ENCODE results near the gene TMEM204. TPM values are rescaled to one million over a fixed set of nuclear protein-coding genes. Genes with fewer than 3 reads are reported as not detected.

The TMEM204 gene
- polyA plus RNA-seq, 1 of the 3 experiments (the other 2 are of a cell fraction), result 2.3 TPM

GRCh38 chr16:1550696-1551095 is 17.2 kb downstream of the TMEM204 start:
- CTCF ChIA-PET, result interaction anchor here (0.6 kb wide), 1 partner anchor 19 kb away, joined by 3 read pairs; no protein-coding TSS in a partner anchor
- H3K79me2 ChIP-seq (ENCODE audit: insufficient read depth), result no peaks in the 10 kb centered on the region
- no peak overlapping the region for H3K4me2 ChIP-seq
- H3K4me3 ChIP-seq (ENCODE audit: low read depth in 2 of 2, low read length in 1 of 2), result no peak overlapping the region
- no peak overlapping the region for H3K9ac ChIP-seq
- H3K27ac ChIP-seq (ENCODE audit: low read depth in 2 of 2, low read length in 1 of 2), result no peak overlapping the region
- H2AFZ ChIP-seq (ENCODE audit: low read depth), result no peak overlapping the region
- POLR2A ChIA-PET, result no interaction called here
- 95% methylated on average over 11 of the region's 15 CpGs for WGBS (ENCODE audit: low lambda C conversion rate)
- H3K27me3 ChIP-seq (ENCODE audit: insufficient read depth), result no peaks in the 10 kb centered on the region
- no peaks in the 10 kb centered on the region for H3K9me2 ChIP-seq
- no peaks in the 10 kb centered on the region for H3K9me3 ChIP-seq
- no peaks in the 10 kb centered on the region for H3K4me1 ChIP-seq (ENCODE audit: control insufficient read depth in 1 of 2, insufficient read depth in 2 of 2, low read depth in 1 of 2, low read length in 1 of 2)
- TF ChIP-seq SMC3 (IDR thresholded peaks at IDR 0.05; ENCODE audit: low read depth, low read length) (no peak), FOXJ3 (CRISPR knock-in tag; IDR thresholded peaks at IDR 0.05) (no peak)
- no peak for DNase-seq
- H4K20me1 ChIP-seq (ENCODE audit: insufficient read depth), result no peaks in the 10 kb centered on the region
- H3K36me3 ChIP-seq (replicated peaks in 1 of 2; ENCODE audit: control insufficient read depth in 1 of 2, insufficient read depth in 2 of 2, low read length in 1 of 2), result peaks cover 0 to 47% of the 10 kb centered on the region in 2 experiments
- no peaks in the 10 kb centered on the region for H3F3A ChIP-seq (replicated peaks; ENCODE audit: insufficient read depth)

DNA sequence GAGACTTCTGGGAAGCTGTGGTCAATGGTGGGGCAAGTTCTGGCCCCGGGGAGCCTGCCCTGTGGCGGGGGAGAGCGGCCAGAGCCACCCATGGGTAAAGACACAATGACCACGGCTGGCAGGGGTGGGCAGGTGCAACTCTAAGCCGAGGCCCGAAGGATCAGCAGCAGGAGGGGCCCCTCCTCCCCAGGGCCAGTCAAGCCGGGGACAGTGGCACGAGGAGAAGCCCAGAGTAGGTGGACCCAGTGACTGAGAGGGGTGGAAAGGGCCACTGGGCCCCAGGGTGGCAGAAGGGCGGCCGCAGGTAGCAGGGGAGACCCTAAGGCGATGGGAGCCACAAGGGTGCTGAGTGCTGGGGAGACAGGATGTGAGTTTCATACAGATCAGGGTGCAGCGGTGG is 17.7 kb downstream of the TMEM204 start:
- Histone ChIP-seq H3F3A (replicated peaks; ENCODE audit: insufficient read depth) (no peaks in the 10 kb centered on the region), H3K79me2 (ENCODE audit: insufficient read depth) (no peaks in the 10 kb centered on the region), H3K9me3 (no peaks in the 10 kb centered on the region), H3K36me3 (replicated peaks in 1 of 2; ENCODE audit: control insufficient read depth in 1 of 2, insufficient read depth in 2 of 2, low read length in 1 of 2) (peaks cover 0 to 45% of the 10 kb centered on the region in 2 experiments), H3K27ac (ENCODE audit: low read depth in 2 of 2, low read length in 1 of 2) (no peak overlapping the region), H3K9ac (no peak overlapping the region), H3K4me1 (ENCODE audit: control insufficient read depth in 1 of 2, insufficient read depth in 2 of 2, low read depth in 1 of 2, low read length in 1 of 2) (no peaks in the 10 kb centered on the region), H3K4me2 (no peak overlapping the region), H3K9me2 (no peaks in the 10 kb centered on the region), H2AFZ (ENCODE audit: low read depth) (no peak overlapping the region), H4K20me1 (ENCODE audit: insufficient read depth) (no peaks in the 10 kb centered on the region), H3K4me3 (ENCODE audit: low read depth in 2 of 2, low read length in 1 of 2) (no peak overlapping the region), H3K27me3 (ENCODE audit: insufficient read depth) (no peaks in the 10 kb centered on the region)
- CTCF ChIA-PET, result no interaction called here
- DNase-seq, result no peak
- TF ChIP-seq RFX5 (IDR thresholded peaks at IDR 0.05; ENCODE audit: low read length) (no peak), ELF1 (IDR thresholded peaks at IDR 0.05) (no peak), CHD2 (IDR thresholded peaks at IDR 0.05; ENCODE audit: low read length, partially characterized antibody) (no peak), RXRA (IDR thresholded peaks at IDR 0.05; ENCODE audit: borderline replicate concordance, low read depth) (no peak), IRF3 (IDR thresholded peaks at IDR 0.05; ENCODE audit: low read depth, low read length) (no peak), MEF2A (IDR thresholded peaks at IDR 0.05; ENCODE audit: borderline replicate concordance, low read depth) (no peak), NFIC (IDR thresholded peaks at IDR 0.05; ENCODE audit: borderline replicate concordance) (no peak), SIN3A (IDR thresholded peaks at IDR 0.05; ENCODE audit: borderline replicate concordance, low read depth, low read length) (no peak), RCOR1 (IDR thresholded peaks at IDR 0.05; ENCODE audit: low read length) (no peak), YY1 (IDR thresholded peaks at IDR 0.05; ENCODE audit: low read depth) (no peak), FOXJ3 (CRISPR knock-in tag; IDR thresholded peaks at IDR 0.05) (no peak), POLR2AphosphoS5 (IDR thresholded peaks at IDR 0.05; ENCODE audit: low read depth, low read length) (no peak), TAF1 (IDR thresholded peaks at IDR 0.05; ENCODE audit: borderline replicate concordance, low read depth, low read length) (no peak), REST (IDR thresholded peaks at IDR 0.05; ENCODE audit: low read depth, low read length) (no peak), MXI1 (IDR thresholded peaks at IDR 0.05; ENCODE audit: low read depth, low read length) (no peak)
- TF ChIP-seq, protein P1, sequence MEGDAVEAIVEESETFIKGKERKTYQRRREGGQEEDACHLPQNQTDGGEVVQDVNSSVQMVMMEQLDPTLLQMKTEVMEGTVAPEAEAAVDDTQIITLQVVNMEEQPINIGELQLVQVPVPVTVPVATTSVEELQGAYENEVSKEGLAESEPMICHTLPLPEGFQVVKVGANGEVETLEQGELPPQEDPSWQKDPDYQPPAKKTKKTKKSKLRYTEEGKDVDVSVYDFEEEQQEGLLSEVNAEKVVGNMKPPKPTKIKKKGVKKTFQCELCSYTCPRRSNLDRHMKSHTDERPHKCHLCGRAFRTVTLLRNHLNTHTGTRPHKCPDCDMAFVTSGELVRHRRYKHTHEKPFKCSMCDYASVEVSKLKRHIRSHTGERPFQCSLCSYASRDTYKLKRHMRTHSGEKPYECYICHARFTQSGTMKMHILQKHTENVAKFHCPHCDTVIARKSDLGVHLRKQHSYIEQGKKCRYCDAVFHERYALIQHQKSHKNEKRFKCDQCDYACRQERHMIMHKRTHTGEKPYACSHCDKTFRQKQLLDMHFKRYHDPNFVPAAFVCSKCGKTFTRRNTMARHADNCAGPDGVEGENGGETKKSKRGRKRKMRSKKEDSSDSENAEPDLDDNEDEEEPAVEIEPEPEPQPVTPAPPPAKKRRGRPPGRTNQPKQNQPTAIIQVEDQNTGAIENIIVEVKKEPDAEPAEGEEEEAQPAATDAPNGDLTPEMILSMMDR (IDR thresholded peaks at IDR 0.05), result no peak
- 100% methylated on average over 7 of the region's 12 CpGs for WGBS (ENCODE audit: low lambda C conversion rate)
- POLR2A ChIA-PET, result no interaction called here
